KBM-7 (cell line): ENCODE data around the gene XXYLT1.
"Not testable (repeated sequence)": the region's sequence is repeated elsewhere in the genome, so short reads cannot be mapped to it uniquely, and the experiment has no call there.

Experiments used
- DNase-seq: peaks from one replicate; pipeline ENCODE4 v3.0.0-alpha.2; 2015
- in situ Hi-C: fragments of 300-500 bp; cut with MboI; formaldehyde crosslinking; loops from 2 replicates; pipeline ENCODE4 v1.14.3; 2020; ENCODE audit warnings: low sequenced_read_pairs, low pct_unique_long_range_greater_than_20kb, mixed read lengths

Gene XXYLT1

DNA sequence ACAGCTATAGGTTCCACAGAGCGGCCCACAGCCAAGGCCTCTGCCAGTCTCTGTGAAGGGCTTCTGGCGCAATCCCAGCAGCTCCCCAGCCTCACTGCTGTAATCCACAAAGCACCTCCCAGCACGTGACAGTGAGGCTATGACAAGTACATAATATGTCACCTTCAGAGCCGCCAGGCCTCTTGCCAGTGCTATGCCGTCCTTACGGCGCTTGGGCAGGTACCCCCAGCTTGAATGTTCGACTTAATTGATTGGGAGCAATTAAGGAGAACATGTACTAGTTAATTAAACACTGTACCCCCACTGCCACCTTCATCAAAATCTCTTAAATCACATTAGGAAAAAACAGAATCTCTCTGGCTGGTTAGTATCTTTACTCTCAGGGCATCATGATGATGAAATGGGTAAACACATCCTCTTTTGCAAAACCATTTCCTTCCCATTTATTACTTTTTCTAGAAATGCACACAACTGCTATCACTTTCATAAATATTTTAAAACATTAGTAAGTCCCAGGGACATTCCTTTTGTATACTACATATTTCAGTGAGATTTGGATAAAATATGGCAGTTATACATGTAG is 169.9 kb downstream of the XXYLT1 start:
- no peak for DNase-seq
- in situ Hi-C loops, result loop anchor here (25.0 kb wide), 1 partner anchor 414 kb away; the partner anchor contains the start of gene FAM43A

DNA sequence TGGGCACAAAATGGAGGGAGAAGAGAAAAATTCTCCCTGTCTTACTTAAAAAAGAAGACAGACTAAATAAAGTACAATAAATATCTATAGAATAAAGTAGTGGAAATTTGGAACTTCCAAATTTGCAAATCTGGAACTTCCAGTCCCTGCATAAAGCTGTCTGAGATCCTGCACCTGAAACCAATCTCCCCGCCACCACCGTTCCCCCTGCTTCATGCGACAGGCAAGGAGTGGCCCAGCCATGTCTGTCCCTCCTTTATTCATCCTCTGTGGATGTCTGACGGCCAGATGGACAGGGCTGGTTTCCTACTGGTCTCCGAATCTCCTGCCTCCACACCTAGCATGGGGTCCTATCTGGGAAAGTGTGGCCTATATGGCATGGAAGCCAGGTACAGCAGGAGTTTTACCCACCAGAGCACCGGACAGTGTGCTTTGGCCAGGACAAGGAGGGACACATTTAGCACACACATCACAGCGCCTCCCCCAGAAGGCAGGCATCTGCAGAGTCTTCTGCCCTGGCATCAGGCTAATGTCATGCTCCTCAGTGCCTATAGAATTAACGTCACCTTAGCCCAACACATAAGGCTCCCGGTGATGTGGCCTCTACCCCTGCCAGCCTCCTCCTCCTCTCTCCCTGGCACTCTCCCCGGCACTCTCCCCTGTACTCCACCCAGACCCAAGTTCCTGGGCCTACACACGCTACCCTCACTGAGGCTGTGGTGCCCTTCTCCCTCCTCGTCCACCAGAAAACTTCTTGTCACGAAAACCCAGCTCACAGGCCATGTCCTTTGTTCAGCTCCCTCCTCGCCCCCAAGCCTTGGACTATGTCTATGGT is 170.8 kb downstream of the XXYLT1 start:
- no peak for DNase-seq
- in situ Hi-C loops, result loop anchor here (25.0 kb wide), 1 partner anchor 413 kb away; the partner anchor contains the start of gene FAM43A

DNA sequence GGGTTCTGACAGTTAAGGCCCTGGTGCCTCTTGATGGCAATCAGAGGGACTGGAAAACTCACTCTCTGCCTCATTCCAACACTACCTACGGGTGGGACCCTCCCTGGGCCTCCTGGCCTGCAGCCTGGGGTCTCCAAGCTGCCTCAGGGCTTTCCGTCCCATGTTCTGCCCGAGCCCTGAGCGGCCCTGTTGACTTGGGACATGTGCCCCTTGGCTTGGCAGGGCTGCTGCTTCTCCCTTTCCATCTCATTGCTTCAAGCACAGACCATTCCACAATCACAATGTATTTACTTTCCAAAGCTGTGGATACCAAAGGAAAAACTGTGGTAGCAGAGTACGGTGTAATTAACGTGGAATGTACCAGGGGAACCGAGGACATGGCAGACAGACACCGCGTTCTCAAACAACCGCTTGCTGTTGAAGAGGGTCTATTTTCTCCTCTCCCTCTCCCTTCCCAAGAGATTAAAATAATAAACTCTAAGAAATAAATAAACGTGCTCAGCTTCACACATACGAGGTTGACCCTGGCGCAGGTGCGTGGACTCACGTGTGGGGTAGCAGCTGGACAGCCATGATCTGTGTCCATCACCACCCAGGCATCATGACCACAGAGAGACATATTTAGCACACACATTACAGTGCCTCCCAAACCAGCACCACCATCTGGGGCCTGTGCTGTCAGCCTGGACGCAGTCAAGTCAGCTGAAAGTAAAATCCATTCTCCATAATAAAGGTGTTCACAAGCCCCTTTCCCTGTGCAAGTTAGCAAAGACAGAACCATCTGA is 172.0 kb downstream of the XXYLT1 start:
- DNase-seq, result no peak
- in situ Hi-C loops, result no loop called here

DNA sequence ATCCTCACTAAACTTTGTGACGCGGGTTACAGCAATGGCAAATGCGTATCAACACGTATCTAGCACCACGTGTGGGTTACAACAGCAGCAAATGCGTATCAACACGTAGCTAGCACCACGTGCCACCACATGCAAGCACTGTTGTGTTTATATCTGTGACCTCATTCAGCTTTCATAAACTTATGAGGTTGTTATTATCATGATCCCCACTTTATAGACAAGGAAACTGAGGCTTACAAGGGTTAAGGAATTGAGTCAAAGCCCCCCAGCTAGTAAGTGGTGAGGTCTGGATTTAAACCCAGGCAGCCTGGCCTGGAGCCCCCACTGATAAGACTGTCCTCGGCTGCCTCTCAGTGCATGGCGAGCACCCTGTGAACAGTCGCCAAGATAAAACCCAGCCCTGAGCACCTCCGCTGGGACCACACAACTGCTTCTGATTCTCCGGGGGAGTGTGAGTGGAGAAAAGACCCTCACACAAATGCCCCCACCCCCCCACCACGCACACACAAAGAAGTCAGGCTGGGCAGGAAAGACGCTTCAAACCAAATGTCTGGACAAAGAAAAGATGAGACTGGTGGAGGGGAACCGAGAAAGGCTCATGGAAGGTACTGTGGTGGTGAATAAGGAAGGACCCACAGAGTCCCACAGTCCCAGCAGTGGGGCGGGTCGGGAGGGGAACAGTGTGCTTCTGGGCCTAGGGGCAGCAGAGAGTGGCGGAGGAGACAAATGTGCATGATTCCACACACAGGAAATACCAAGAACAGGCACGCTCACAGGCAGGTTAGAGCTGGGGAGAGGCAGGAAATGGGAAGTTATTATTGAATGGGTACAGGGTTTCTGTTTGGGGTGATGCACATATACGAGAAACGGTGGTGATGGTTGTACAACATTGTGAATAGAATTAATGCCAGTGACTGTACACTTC is 173.4 kb downstream of the XXYLT1 start:
- peak; percentile 62 for DNase-seq
- in situ Hi-C loops, result no loop called here

- in situ Hi-C loops, result no loop called here
- DNase-seq, result no peak
These were observed 174.3 kb downstream of the XXYLT1 start for GRCh38 chr3:195096484-195097330.

GRCh38 chr3:195096053-195096452 is 174.9 kb downstream of the XXYLT1 start:
- no peak for DNase-seq
- in situ Hi-C loops, result no loop called here

DNA sequence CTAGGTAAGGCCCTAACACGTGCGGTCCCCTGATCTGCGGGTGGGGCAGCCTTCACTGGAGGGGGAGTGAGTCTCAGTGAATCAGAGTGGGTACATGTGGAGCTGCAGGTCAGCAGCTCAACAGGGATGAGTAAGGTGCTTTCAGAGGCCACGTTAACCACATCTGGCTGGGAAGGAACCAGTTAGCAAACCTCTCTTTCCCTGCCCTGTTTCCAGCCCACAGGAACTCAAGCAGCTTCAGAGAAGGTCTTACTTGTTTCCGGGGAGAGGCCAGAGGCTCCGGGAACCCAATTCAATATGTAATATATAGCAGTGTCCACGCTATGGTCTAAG is 175.3 kb downstream of the XXYLT1 start:
- in situ Hi-C loops, result no loop called here

GRCh38 chr3:195095035-195095703 is 175.8 kb downstream of the XXYLT1 start:
- no peak for DNase-seq
- in situ Hi-C loops, result no loop called here

More for the DNA sequence above, 175.3 kb downstream of the XXYLT1 start:
- no peak for DNase-seq

DNA sequence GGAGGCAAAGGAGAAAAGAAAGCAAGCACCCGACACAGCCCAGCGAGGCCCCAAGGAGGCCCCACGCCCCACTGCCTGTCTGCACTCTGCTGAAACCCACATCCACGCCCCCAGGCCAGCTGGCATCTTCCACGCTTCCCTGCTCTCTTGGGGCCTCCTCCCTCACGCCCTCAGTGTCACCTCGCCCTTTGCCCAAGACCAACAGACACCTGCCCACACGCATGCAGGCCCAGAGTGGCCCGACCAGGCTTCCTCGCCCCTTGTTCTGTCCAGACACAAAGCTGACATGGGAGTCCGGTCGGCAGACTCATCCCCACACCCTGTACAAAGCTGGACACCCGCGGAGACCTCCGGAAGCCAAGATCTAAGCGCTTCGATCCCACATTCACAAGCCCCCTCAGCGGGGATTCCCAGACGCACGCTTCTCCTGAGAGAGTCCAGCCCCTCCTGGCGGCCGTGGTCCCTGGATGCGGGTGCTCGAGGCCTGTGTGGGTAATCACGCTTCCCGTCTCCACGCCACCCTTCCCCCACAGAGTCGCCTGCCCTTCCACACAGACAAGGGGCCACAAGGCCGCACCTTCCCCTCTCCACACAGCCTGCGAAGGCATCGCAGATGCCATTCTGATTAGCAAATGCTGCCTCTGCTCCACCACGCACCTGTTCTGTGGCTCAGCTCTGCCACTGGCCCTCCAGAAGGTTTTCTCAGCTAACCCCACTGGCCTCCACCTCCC is 176.6 kb downstream of the XXYLT1 start:
- in situ Hi-C loops, result no loop called here
- peak; percentile 31 for DNase-seq

- in situ Hi-C loops, result no loop called here
- no peak for DNase-seq
These were observed 177.2 kb downstream of the XXYLT1 start for GRCh38 chr3:195093731-195094130.

DNA sequence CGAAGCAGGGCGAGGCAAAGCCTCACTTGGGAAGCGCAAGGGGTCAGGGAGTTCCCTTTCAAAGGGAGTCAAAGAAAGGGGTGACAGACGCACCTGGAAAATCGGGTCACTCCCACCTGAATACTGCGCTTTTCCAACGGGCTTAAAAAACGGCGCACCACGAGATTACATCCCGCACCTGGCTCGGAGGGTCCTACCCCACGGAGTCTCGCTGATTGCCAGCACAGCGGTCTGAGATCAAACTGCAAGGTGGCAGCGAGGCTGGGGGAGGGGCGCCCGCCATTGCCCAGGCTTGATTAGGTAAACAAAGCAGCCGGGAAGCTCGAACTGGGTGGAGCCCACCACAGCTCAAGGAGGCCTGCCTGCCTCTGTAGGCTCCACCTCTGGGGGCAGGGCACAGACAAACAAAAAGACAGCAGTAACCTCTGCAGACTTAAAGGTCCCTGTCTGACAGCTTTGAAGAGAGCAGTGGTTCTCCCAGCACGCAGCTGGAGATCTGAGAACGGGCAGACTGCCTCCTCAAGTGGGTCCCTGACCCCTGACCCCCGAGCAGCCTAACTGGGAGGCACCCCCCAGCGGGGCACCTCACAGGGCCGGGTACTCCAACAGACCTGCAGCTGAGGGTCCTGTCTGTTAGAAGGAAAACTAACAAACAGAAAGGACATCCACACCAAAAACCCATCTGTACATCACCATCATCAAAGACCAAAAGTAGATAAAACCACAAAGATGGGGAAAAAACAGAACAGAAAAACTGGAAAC is 182.9 kb downstream of the XXYLT1 start:
- in situ Hi-C loops, DNase-seq: not testable (repeated sequence)

DNA sequence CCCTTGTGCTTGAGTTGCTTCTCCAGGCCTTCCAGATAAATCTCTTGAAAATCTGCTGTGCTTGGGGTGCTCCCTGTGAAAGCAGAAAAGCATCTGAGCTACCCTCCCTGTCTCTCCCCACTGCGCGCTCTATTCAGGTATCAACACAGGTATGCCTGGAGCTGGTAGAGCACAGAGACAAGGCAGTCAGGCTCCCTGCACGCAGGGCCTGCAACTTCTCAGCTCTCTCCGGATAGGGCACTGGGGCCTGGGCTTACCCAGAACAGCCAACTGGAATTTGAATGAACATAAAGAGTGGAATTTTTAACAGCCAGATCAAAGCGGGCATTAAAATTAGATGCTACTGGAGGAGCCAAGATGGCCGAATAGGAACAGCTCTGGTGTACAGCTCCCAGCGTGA is 183.6 kb downstream of the XXYLT1 start:
- in situ Hi-C loops, result no loop called here
- DNase-seq, result no peak

GRCh38 chr3:195086885-195087284 is 184.1 kb downstream of the XXYLT1 start:
- in situ Hi-C loops, result no loop called here
- DNase-seq, result no peak

DNA sequence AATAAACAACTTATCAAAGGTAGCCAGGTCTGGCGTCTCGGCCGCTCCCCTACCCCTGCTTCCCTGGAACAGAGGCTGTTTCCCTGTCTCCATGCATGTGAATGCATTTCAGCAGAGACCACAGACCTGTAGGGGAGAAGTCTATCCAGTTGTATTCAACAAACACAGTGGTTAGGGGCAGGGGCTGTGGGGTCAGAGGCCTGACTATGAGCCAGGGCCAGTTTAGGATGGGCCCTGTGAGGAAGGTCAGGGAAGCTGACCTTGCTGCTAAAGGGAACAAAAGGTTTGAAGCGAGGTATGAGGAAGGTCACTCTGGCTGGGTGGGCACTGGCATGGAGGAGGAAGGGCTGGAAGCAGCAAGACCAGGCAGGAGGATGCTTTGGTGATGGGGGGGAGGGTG is 184.6 kb downstream of the XXYLT1 start:
- in situ Hi-C loops, result no loop called here
- no peak for DNase-seq

DNA sequence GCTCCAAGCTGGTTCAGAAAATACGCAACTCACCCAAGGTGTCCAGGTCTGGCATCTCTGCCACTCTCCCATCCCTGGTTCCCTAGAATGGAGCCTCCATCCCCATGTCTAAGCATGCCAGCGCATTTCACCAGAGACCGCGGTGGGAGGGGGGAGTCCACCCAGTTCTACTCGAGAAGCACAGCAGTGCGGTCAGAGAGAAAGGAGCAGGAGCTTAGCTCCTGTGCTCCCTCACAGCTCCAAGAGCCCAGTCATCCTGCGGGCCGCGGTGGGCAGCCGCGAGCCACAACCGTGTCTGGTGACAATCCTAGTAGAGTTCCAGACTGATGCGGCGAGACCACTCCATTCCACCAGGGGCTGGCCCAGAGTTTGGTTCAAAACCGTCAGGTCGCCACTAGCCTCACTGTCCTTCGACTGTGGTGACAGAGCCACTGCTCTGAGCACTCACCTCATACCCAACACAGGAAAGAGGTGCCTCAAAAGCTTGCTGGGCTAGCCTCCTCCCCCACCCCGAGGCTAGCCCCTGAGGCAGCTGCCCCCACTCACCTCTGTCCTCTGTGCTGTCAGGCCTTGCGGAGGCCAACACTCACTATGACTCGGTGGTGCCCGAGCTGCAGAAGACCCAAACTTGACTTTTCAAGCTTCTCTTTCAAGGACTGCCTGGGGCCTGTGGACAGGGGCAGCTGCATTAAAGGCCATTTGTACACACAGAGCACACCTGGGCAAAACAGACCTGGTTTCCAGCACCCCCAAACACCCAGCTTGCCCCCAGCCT is 185.4 kb downstream of the XXYLT1 start:
- in situ Hi-C loops, result no loop called here
- no peak for DNase-seq

DNA sequence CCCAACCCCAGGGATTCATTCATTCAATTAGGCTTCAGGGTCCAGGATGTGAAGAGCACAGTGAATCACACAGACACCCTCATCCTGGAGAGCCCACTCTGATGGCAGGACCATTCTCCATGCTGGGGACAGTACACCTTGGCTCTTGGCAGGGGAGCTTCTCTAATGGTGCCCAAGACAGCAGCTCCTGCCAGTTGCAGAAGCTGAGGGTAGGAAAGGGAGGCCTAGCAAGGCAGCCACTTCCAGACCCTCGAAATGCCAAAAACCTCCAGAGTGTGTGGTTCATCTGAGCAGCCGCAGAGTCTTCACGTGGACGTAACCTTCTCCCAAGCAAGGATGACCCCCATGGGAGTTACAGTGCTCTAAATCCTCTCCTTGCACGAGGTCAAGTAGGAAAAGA is 186.2 kb downstream of the XXYLT1 start:
- in situ Hi-C loops, result no loop called here
- no peak for DNase-seq
